Measurements from ENCODE around the gene TAMALIN.

The TAMALIN gene

GRCh38 chr12:52032804-52033445, 26.2 kb downstream of the TAMALIN start:
- Histone ChIP-seq H3K36me3 (no peaks in the 10 kb centered on the region), H3K27ac (peak overlapping the region; percentile 66), H3K27me3 (ENCODE audit: insufficient read depth, low read depth, severe bottlenecking) (no peaks in the 10 kb centered on the region), H3K9me3 (ENCODE audit: severe bottlenecking) (no peaks in the 10 kb centered on the region), H3K4me3 (ENCODE audit: low read depth, low read length) (peak overlapping the region; percentile 54)
- TF ChIP-seq CTCF (IDR thresholded peaks at IDR 0.05; ENCODE audit: low read depth, low read length), result no peak
- peak; percentile 97 for DNase-seq

GRCh38 chr12:52033446-52034140, 26.8 kb downstream of the TAMALIN start:
- H3K4me3 ChIP-seq (ENCODE audit: low read depth, low read length), result peak overlapping the region; percentile 54
- TF ChIP-seq CTCF (IDR thresholded peaks at IDR 0.05; ENCODE audit: low read depth, low read length), result no peak
- no peaks in the 10 kb centered on the region for H3K36me3 ChIP-seq
- H3K9me3 ChIP-seq (ENCODE audit: severe bottlenecking), result no peaks in the 10 kb centered on the region
- H3K27ac ChIP-seq, result peak overlapping the region; percentile 66
- no peak for DNase-seq
- H3K27me3 ChIP-seq (ENCODE audit: insufficient read depth, low read depth, severe bottlenecking), result no peaks in the 10 kb centered on the region

- Histone ChIP-seq H3K4me3 (ENCODE audit: low read depth, low read length) (no peak overlapping the region), H3K9me3 (ENCODE audit: severe bottlenecking) (no peaks in the 10 kb centered on the region), H3K27me3 (ENCODE audit: insufficient read depth, low read depth, severe bottlenecking) (no peaks in the 10 kb centered on the region), H3K36me3 (peaks cover 4% of the 10 kb centered on the region; the same call in 1 of the 2 replicates), H3K27ac (no peak overlapping the region)
- TF ChIP-seq CTCF (IDR thresholded peaks at IDR 0.05; ENCODE audit: low read depth, low read length), result no peak
- DNase-seq, result no peak
Observed at GRCh38 chr12:52035190-52035589, 28.4 kb downstream of the TAMALIN start.

GRCh38 chr12:52035926-52036325, 29.2 kb downstream of the TAMALIN start:
- no peak overlapping the region for H3K27ac ChIP-seq
- H3K4me3 ChIP-seq (ENCODE audit: low read depth, low read length), result no peak overlapping the region
- no peak for DNase-seq
- H3K27me3 ChIP-seq (ENCODE audit: insufficient read depth, low read depth, severe bottlenecking), result no peaks in the 10 kb centered on the region
- no peak for TF ChIP-seq CTCF (IDR thresholded peaks at IDR 0.05; ENCODE audit: low read depth, low read length)
- H3K36me3 ChIP-seq, result peaks cover 4% of the 10 kb centered on the region; the same call in 1 of the 2 replicates
- H3K9me3 ChIP-seq (ENCODE audit: severe bottlenecking), result no peaks in the 10 kb centered on the region

- Histone ChIP-seq H3K27ac (peak overlapping the region; percentile 50), H3K36me3 (peaks cover 4% of the 10 kb centered on the region; the same call in 1 of the 2 replicates), H3K9me3 (ENCODE audit: severe bottlenecking) (no peaks in the 10 kb centered on the region), H3K4me3 (ENCODE audit: low read depth, low read length) (peak overlapping the region; percentile 39), H3K27me3 (ENCODE audit: insufficient read depth, low read depth, severe bottlenecking) (no peaks in the 10 kb centered on the region)
- peak; percentile 81 for DNase-seq
- no peak for TF ChIP-seq CTCF (IDR thresholded peaks at IDR 0.05; ENCODE audit: low read depth, low read length)
Observed at GRCh38 chr12:52036587-52037171, 29.9 kb downstream of the TAMALIN start.
